ENCODE results near the gene INCA1.
"Not testable (repeated sequence)": the region's sequence is repeated elsewhere in the genome, so short reads cannot be mapped to it uniquely, and the experiment has no call there.

Gene INCA1

GRCh38 chr17:5034651-5035050, 37.3 kb upstream of the INCA1 start:
- DNase-seq (ENCODE audit: extremely low read depth, low read depth) = no peak

DNA sequence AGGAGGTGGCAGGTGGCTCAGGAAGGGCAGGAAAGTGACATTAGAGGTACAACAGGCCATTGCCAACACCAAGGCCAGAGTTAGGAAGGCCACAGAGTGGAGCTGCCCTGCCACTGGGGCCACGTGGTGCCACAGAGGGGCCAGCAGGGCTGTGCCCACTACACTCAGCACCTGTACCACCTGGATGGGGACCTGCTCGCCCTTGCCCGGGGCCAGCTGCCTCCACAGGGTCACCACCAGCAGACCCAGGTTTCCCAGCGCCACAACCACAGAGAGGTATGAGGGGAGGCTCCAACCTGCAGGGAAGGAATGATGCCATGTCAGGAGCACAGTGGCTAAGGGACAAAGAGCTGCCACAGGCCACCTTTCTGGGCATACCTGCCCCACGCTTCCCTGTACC, 36.7 kb upstream of the INCA1 start:
- DNase-seq (ENCODE audit: extremely low read depth, low read depth) = no peak
- TF ChIP-seq, protein P1, sequence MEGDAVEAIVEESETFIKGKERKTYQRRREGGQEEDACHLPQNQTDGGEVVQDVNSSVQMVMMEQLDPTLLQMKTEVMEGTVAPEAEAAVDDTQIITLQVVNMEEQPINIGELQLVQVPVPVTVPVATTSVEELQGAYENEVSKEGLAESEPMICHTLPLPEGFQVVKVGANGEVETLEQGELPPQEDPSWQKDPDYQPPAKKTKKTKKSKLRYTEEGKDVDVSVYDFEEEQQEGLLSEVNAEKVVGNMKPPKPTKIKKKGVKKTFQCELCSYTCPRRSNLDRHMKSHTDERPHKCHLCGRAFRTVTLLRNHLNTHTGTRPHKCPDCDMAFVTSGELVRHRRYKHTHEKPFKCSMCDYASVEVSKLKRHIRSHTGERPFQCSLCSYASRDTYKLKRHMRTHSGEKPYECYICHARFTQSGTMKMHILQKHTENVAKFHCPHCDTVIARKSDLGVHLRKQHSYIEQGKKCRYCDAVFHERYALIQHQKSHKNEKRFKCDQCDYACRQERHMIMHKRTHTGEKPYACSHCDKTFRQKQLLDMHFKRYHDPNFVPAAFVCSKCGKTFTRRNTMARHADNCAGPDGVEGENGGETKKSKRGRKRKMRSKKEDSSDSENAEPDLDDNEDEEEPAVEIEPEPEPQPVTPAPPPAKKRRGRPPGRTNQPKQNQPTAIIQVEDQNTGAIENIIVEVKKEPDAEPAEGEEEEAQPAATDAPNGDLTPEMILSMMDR (IDR thresholded peaks at IDR 0.05; ENCODE audit: low read depth, low read length) = no peak

More at GRCh38 chr17:5034651-5035050, 37.3 kb upstream of the INCA1 start:
- TF ChIP-seq, protein P1 (IDR thresholded peaks at IDR 0.05; ENCODE audit: low read depth, low read length) = no peak

DNA sequence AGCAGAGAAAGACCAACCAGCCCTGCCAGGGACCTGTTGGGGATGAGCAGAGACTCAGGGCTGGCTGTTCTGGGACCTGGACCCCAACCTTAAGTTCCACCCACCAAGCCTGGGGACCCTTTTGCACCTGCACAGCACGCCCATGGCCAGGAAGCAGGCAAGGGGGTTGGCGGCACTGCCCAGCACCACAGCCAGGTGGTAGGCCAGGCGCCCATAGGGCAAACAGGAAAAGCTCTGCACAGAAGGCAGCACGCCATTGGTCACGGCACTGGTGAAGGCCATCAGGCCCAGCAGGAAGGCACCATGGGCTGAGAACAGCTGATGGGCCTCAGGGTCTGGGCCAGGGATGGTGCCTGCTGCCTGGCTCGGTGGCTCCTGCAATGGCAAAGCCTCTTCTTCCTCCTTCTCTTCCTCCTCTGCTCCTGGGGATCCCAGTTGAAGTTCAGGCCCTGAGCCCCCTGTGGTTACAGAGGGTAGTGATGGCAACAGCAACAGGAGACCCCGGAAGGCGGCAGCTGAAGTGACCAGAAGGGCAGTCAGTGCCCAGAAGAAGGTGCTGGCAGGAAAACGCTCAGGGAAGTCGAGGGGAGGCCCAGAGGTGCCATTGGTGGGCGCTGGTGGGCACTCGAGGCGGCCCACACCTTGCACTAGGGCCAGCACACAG, 36.2 kb upstream of the INCA1 start:
- TF ChIP-seq, protein P1 (IDR thresholded peaks at IDR 0.05; ENCODE audit: low read depth, low read length) = no peak
- DNase-seq (ENCODE audit: extremely low read depth, low read depth) = no peak

GRCh38 chr17:5032865-5033264, 35.5 kb upstream of the INCA1 start:
- TF ChIP-seq, protein P1 (IDR thresholded peaks at IDR 0.05; ENCODE audit: low read depth, low read length) = no peak
- DNase-seq (ENCODE audit: extremely low read depth, low read depth) = no peak

- TF ChIP-seq, protein P1 (IDR thresholded peaks at IDR 0.05; ENCODE audit: low read depth, low read length) = peak; percentile 81
- peak; percentile 44 for DNase-seq (ENCODE audit: extremely low read depth, low read depth)
Measured at GRCh38 chr17:5031365-5032082, 34.2 kb upstream of the INCA1 start.

DNA sequence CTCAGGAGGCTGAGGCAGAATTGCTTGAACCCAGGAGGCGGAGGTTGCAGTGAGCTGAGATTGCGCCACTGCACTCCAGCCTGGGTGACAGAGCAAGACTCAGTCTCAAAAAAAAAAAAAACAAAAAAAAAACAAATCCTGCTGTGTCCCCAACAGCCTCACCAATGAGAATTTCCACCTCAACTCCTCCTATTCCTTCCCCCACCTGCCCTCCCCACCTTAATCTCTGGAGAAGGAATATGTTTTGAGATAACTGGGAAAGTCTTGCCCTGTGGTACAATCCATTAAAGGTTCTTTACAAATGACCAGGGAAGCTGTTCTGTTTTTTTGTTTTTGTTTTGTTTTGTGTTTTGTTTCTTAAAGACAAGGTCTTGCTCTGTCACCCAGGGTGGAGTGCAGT, 32.8 kb upstream of the INCA1 start:
- not testable (repeated sequence) for DNase-seq (ENCODE audit: extremely low read depth, low read depth)

DNA sequence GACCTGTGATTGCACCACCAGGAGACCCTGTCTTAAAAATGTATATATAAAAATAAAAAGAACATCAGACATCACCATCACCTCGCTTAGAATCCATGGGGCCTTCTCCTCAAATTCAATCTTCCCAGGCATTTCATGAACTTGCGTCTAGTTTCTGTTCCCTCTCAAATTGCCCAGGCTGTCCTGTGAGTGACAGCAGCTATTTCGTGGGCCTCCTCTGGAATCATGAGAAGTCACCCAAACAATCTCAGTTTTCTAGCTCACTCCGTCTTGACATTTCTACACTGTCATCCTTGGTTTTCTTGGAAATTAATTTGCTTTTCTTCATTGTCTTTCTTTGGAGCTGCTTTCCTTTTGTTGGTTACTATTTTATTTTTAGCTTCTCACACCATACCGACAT, 30.6 kb upstream of the INCA1 start:
- DNase-seq (ENCODE audit: extremely low read depth, low read depth) = no peak
- TF ChIP-seq, protein P1 (IDR thresholded peaks at IDR 0.05; ENCODE audit: low read depth, low read length) = no peak
